GM23338 (cell line): Measurements from ENCODE around the gene FAM162B.

Experiments
- EZH2 ChIP-seq: fragments of 200-600 bp; sonication (generic); IDR thresholded peaks from one replicate; pipeline ENCODE4 v1.8.0; 2017; ENCODE audit warnings: antibody characterized with exemption, mild to moderate bottlenecking, low read depth; ENCODE audit not compliant: unreplicated experiment
- JUNB ChIP-seq: IDR thresholded peaks from one replicate; pipeline ENCODE4 v1.6.1; 2016; ENCODE audit warnings: antibody characterized with exemption; ENCODE audit not compliant: unreplicated experiment
- POLR2AphosphoS5 ChIP-seq: IDR thresholded peaks from 2 replicates; pipeline ENCODE4 v1.6.1; 2016; ENCODE audit warnings: antibody characterized with exemption, low read depth
- TF ChIP-seq, protein P1 (sequence below), 2 experiments: fragments of 200-600 bp in 1 of 2; sonication (generic) in 1 of 2; conservative IDR thresholded peaks; 2 replicates each; pipeline versions ENCODE4 v1.5.1 to v1.6.1; 2016 to 2017; ENCODE audit warnings: antibody characterized with exemption in 2 of 2, low read depth in 2 of 2, mild to moderate bottlenecking in 2 of 2, moderate library complexity in 1 of 2
- TF ChIP-seq, protein P2 (sequence below): IDR thresholded peaks from 2 replicates; pipeline ENCODE4 v1.6.1; 2016; ENCODE audit warnings: antibody characterized with exemption

GRCh38 chr6:116745176-116745575, 20.3 kb downstream of the FAM162B start:
- TF ChIP-seq POLR2AphosphoS5: no peak
- TF ChIP-seq, protein P1, sequence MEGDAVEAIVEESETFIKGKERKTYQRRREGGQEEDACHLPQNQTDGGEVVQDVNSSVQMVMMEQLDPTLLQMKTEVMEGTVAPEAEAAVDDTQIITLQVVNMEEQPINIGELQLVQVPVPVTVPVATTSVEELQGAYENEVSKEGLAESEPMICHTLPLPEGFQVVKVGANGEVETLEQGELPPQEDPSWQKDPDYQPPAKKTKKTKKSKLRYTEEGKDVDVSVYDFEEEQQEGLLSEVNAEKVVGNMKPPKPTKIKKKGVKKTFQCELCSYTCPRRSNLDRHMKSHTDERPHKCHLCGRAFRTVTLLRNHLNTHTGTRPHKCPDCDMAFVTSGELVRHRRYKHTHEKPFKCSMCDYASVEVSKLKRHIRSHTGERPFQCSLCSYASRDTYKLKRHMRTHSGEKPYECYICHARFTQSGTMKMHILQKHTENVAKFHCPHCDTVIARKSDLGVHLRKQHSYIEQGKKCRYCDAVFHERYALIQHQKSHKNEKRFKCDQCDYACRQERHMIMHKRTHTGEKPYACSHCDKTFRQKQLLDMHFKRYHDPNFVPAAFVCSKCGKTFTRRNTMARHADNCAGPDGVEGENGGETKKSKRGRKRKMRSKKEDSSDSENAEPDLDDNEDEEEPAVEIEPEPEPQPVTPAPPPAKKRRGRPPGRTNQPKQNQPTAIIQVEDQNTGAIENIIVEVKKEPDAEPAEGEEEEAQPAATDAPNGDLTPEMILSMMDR (conservative IDR thresholded peaks at IDR 0.05; ENCODE audit: low read depth in 2 of 2): no peak
- TF ChIP-seq, protein P2, sequence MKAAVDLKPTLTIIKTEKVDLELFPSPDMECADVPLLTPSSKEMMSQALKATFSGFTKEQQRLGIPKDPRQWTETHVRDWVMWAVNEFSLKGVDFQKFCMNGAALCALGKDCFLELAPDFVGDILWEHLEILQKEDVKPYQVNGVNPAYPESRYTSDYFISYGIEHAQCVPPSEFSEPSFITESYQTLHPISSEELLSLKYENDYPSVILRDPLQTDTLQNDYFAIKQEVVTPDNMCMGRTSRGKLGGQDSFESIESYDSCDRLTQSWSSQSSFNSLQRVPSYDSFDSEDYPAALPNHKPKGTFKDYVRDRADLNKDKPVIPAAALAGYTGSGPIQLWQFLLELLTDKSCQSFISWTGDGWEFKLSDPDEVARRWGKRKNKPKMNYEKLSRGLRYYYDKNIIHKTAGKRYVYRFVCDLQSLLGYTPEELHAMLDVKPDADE: no peak
- TF ChIP-seq EZH2: no peak
- TF ChIP-seq JUNB: no peak
